Astrocyte (in vitro differentiated cells and primary cell): ENCODE results near the gene PSME1.

Experiments used
- CTCF ChIP-seq: IDR thresholded peaks from 2 replicates; pipeline ENCODE4 v1.5.1; 2011; ENCODE audit warnings: low read depth, mild to moderate bottlenecking, inconsistent platforms, low read length, moderate library complexity; ENCODE audit not compliant: insufficient read depth
- EZH2 ChIP-seq: IDR thresholded peaks from 2 replicates; pipeline ENCODE4 v1.6.1; 2012; ENCODE audit warnings: mild to moderate bottlenecking, low read length, inconsistent platforms; ENCODE audit not compliant: insufficient read depth

DNA sequence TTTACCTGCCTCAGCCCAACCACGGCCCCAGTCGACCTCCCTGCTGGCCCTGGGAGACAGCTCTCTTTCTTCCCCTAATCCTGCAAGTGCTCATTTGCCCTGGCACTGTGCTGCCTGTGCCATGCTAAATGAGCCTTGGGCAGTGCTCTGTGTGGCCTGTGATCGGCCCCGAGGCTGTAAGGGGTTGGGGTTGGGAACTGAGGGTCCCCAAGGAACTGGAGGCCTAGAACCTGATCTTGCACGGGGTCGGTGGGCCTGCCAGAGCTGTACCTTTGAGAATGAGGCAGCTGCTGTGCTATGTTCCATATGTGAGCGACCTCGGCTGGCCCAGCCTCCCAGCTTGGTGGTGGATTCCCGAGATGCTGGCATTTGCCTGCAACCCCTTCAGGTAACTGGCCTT, 14.1 kb downstream of the PSME1 start:
- TF ChIP-seq CTCF (no peak), EZH2 (no peak)
